A375 (cell line): ENCODE results near the gene C19orf44. TPM values are rescaled to one million over a fixed set of nuclear protein-coding genes. Genes with fewer than 3 reads are reported as not detected.

Experiments used
- small RNA-seq: library from RNA; depleted of rRNA; stranded (forward); fragments of <200 nt; gene quantifications from one replicate; pipeline ENCODE3, GENCODE V24; 2014
- total RNA-seq: library from RNA; depleted of rRNA; stranded (reverse); fragments of >200 nt; shearing (Covaris generic); gene quantifications from 2 replicates; pipeline ENCODE4 v1.2.3, GENCODE V29; 2014; rRNA removed

Gene C19orf44
- 5.2 and 8.0 TPM in 2 replicates for total RNA-seq

GRCh38 chr19:16495982-16496612 is at the start of gene C19orf44, which contains the start of gene CALR3:
TSS of gene C19orf44 (plus strand) at chr19:16496394. CDS start at chr19:16500793, 4,399 bp downstream.
TSS of gene CALR3 (minus strand) at chr19:16496167. CDS start at chr19:16496129, 38 bp downstream.

GRCh38 chr19:16542045-16542909 is 46.1 kb downstream of the C19orf44 start, which contains the start of gene CHERP:
TSS of gene CHERP (minus strand) at chr19:16542437. CDS start at chr19:16542378, 59 bp downstream.

Small RNA genes within 50 kb of the gene (small RNA-seq; reads per million reads assigned to genes)
- gene RN7SL146P: not detected

Other genes with a start within 250 kb of the C19orf44 start
- gene KLF2, start 171.6 kb upstream of the C19orf44 start, total RNA-seq: 1.7 and 2.5 TPM in 2 replicates
- gene EPS15L1, start 24.4 kb upstream of the C19orf44 start, total RNA-seq: 18.0 and 23.1 TPM in 2 replicates
- gene CALR3, start 227 bp upstream of the C19orf44 start, total RNA-seq: 0.23 TPM in 1 of 2 replicates, not detected in the other
- gene CHERP, start 46.0 kb downstream of the C19orf44 start, total RNA-seq: 26.2 and 27.1 TPM in 2 replicates
- 34.8 and 45.8 TPM in 2 replicates for gene SLC35E1, start 76.0 kb downstream of the C19orf44 start, total RNA-seq
- gene MED26, start 131.8 kb downstream of the C19orf44 start, total RNA-seq: 19.0 and 22.5 TPM in 2 replicates
- 81.3 and 83.3 TPM in 2 replicates for gene SMIM7, start 163.8 kb downstream of the C19orf44 start, total RNA-seq
- 4.1 and 4.7 TPM in 2 replicates for gene TMEM38A, start 164.7 kb downstream of the C19orf44 start, total RNA-seq
- gene NWD1, start 223.5 kb downstream of the C19orf44 start, total RNA-seq: 0.68 and 0.74 TPM in 2 replicates